Lower lobe of right lung (tissue), 2 donors: ENCODE data around the gene ADAM12. TPM values are rescaled to one million over a fixed set of nuclear protein-coding genes. Genes with fewer than 3 reads are reported as not detected.
"Not testable (repeated sequence)": the region's sequence is repeated elsewhere in the genome, so short reads cannot be mapped to it uniquely, and the experiment has no call there.

Experiments used
- ATAC-seq, 2 donors: fragments of 200-7000 bp; cut with Tn5 transposase; one replicate each; pipeline ENCODE4 v1.9.1; 2020 to 2022; ENCODE audit warnings: mild to moderate bottlenecking in 2 of 2, moderate library complexity in 2 of 2
- DNase-seq: peaks from one replicate; pipeline ENCODE4 v3.0.0-alpha.2; 2020
- H3K27ac ChIP-seq: fragments of 200-600 bp; one replicate; pipeline ENCODE4 v1.8.0; 2022
- H3K27me3 ChIP-seq: fragments of 200-600 bp; one replicate; pipeline ENCODE4 v1.8.0; 2022; ENCODE audit warnings: low read depth
- H3K36me3 ChIP-seq: fragments of 200-600 bp; one replicate; pipeline ENCODE4 v1.8.0; 2022; ENCODE audit warnings: mild to moderate bottlenecking
- H3K4me1 ChIP-seq: fragments of 200-600 bp; one replicate; pipeline ENCODE4 v1.8.0; 2022
- H3K4me3 ChIP-seq: fragments of 200-600 bp; one replicate; pipeline ENCODE4 v1.8.0; 2022; ENCODE audit warnings: mild to moderate bottlenecking
- H3K9me3 ChIP-seq: fragments of 200-600 bp; one replicate; pipeline ENCODE4 v1.8.0; 2022
- CTCF ChIP-seq: fragments of 200-600 bp; IDR thresholded peaks from one replicate; pipeline ENCODE4 v1.8.0; 2022; ENCODE audit warnings: antibody characterized with exemption, mild to moderate bottlenecking
- intact Hi-C: fragments of 100-400 bp; cut with DNase I; formaldehyde crosslinking; loops from one replicate; pipeline ENCODE4 v1.11.0; 2022
- total RNA-seq: library from RNA; stranded (reverse); fragmentation: NEBNext Ultra II Directional; extraction: Animal tissue kit (Norgen Biotek cat#: 25700); gene quantifications from one replicate; pipeline ENCODE4 v1.2.1, GENCODE V29; 2021
- donor health status: DM: no; HTN: yes; CAD: no; lungs with severe emphysema.

The ADAM12 gene
- total RNA-seq, 1 donor from 2014 or later = 0.92 TPM

GRCh38 chr10:126251778-126252407, 136.4 kb downstream of the ADAM12 start:
- no peak overlapping the region for H3K27ac ChIP-seq
- H3K27me3 ChIP-seq = no peaks in the 10 kb centered on the region
- no peaks in the 10 kb centered on the region for H3K9me3 ChIP-seq
- no peaks in the 10 kb centered on the region for H3K4me1 ChIP-seq
- H3K36me3 ChIP-seq = no peaks in the 10 kb centered on the region
- ATAC-seq (no peak), DNase-seq (no peak)
- no peak overlapping the region for H3K4me3 ChIP-seq
- intact Hi-C loops = no loop called here
- no peak for TF ChIP-seq CTCF

GRCh38 chr10:126250527-126251310, 137.6 kb downstream of the ADAM12 start:
- ATAC-seq (no peak), DNase-seq (no peak)
- Histone ChIP-seq H3K4me1 (no peaks in the 10 kb centered on the region), H3K9me3 (no peaks in the 10 kb centered on the region), H3K27me3 (no peaks in the 10 kb centered on the region), H3K4me3 (no peak overlapping the region), H3K36me3 (no peaks in the 10 kb centered on the region), H3K27ac (no peak overlapping the region)
- intact Hi-C loops = no loop called here
- no peak for TF ChIP-seq CTCF

- Histone ChIP-seq H3K27ac (no peak overlapping the region), H3K9me3 (no peaks in the 10 kb centered on the region), H3K27me3 (no peaks in the 10 kb centered on the region), H3K36me3 (no peaks in the 10 kb centered on the region), H3K4me3 (no peak overlapping the region), H3K4me1 (no peaks in the 10 kb centered on the region)
- TF ChIP-seq CTCF = no peak
- intact Hi-C loops = no loop called here
- DNase-seq = no peak
- ATAC-seq = no peak
Observed at GRCh38 chr10:126250045-126250444, 138.2 kb downstream of the ADAM12 start.

- no peak for TF ChIP-seq CTCF
- no peaks in the 10 kb centered on the region for H3K9me3 ChIP-seq
- H3K4me3 ChIP-seq = no peak overlapping the region
- no peak overlapping the region for H3K27ac ChIP-seq
- peak; percentile 85 to 88 for ATAC-seq
- intact Hi-C loops = no loop called here
- no peaks in the 10 kb centered on the region for H3K36me3 ChIP-seq
- peak; percentile 65 for DNase-seq
- H3K4me1 ChIP-seq = peaks cover 2% of the 10 kb centered on the region
- H3K27me3 ChIP-seq = no peaks in the 10 kb centered on the region
Observed at GRCh38 chr10:126247446-126247975, 140.8 kb downstream of the ADAM12 start.

GRCh38 chr10:126246396-126246795, 141.9 kb downstream of the ADAM12 start:
- H3K4me3 ChIP-seq, H3K4me1 ChIP-seq, H3K36me3 ChIP-seq, intact Hi-C loops, H3K27me3 ChIP-seq, H3K9me3 ChIP-seq, DNase-seq, H3K27ac ChIP-seq, ATAC-seq: not testable (repeated sequence)

GRCh38 chr10:126245501-126245900, 142.8 kb downstream of the ADAM12 start:
- no peaks in the 10 kb centered on the region for H3K9me3 ChIP-seq
- DNase-seq (no peak), ATAC-seq (no peak)
- H3K27ac ChIP-seq = no peak overlapping the region
- TF ChIP-seq CTCF = no peak
- no peak overlapping the region for H3K4me3 ChIP-seq
- H3K4me1 ChIP-seq = peaks cover 5% of the 10 kb centered on the region
- no peaks in the 10 kb centered on the region for H3K27me3 ChIP-seq
- intact Hi-C loops = no loop called here
- no peaks in the 10 kb centered on the region for H3K36me3 ChIP-seq
